Measurements from ENCODE around the gene NCOA5. TPM values are rescaled to one million over a fixed set of nuclear protein-coding genes. Genes with fewer than 3 reads are reported as not detected.

The NCOA5 gene
- polyA plus RNA-seq, 1 donor (not counting 4 experiments of a cell fraction or from before 2014, with no cell fraction given), result 17.6 TPM

DNA sequence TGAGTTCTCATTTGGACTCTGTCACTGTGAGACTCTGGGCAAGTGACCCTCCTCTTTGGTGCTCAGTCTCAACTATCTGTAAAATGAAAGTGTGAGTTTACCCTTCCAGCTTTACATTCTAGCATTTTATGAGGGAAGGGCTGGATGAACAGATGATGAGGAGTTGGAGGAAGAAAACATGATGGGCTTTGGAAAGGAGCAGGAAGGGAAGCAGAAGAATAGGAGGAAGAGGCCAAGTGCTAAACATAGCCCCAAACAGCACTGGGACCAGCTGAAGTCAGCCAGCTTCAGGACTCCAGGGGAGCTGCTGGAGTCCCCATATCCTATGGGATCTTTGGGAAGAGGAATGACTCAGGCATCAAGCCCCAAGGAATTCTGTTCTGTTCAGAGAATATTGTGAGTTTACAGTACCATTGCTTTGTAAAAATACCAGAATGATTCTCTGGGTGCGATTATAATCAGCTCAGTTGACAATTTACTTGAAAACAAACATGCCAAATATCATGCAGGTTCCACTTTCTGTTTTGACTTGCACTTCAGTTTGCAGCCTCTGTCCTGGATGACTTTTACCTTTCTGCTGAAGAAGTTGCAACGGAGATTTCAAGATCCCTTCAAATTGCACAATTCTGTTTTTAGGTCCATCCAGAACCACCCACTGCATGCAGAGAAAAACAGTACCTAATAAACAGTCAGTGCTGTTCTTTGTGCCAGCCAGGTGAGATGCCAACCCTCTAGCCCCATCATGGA, 31.6 kb upstream of the NCOA5 start:
- Histone ChIP-seq H2AFZ (ENCODE audit: control insufficient read depth, low read length) (no peak overlapping the region), H3K79me2 (ENCODE audit: control insufficient read depth, insufficient read depth, low read length) (no peaks in the 10 kb centered on the region), H3K4me2 (ENCODE audit: control insufficient read depth, extremely low read depth, insufficient read depth, low read depth, low read length) (no peak overlapping the region), H3K9me1 (ENCODE audit: control insufficient read depth, extremely low read depth, insufficient read depth, low read length) (peaks cover 2% of the 10 kb centered on the region), H3K4me1 (ENCODE audit: control insufficient read depth, extremely low read depth, insufficient read depth, low read length) (peaks cover 10% of the 10 kb centered on the region), H3K9ac (ENCODE audit: control insufficient read depth, extremely low read depth, insufficient read depth, low read length) (no peak overlapping the region), H3K27me3 (ENCODE audit: control insufficient read depth, extremely low read depth, insufficient read depth, low read length) (no peaks in the 10 kb centered on the region), H3K36me3 (ENCODE audit: control insufficient read depth in 2 of 2, extremely low read depth in 1 of 2, insufficient read depth in 2 of 2, low read length in 2 of 2) (peaks cover 0 to 1% of the 10 kb centered on the region in 2 experiments), H3K4me3 (ENCODE audit: control insufficient read depth in 2 of 3, extremely low read depth in 1 of 3, insufficient read depth in 2 of 3, low read depth in 1 of 3, low read length in 3 of 3) (no peak overlapping the region), H3K27ac (ENCODE audit: control insufficient read depth, insufficient read depth, low read length) (no peak overlapping the region), H3K9me3 (ENCODE audit: control insufficient read depth, low read depth, low read length) (no peaks in the 10 kb centered on the region), H4K20me1 (ENCODE audit: control insufficient read depth, extremely low read depth, insufficient read depth, low read length) (no peaks in the 10 kb centered on the region)
- FAIRE-seq (no peak), DNase-seq (ENCODE audit: low read depth, low spot score) (no peak)
- dilution Hi-C loops (cut with MboI; ENCODE audit: extremely low pct_ligation_motif_present, low sequenced_read_pairs), result no loop called here
- TF ChIP-seq EZH2 (IDR thresholded peaks at IDR 0.05; ENCODE audit: low read length), result no peak
- TF ChIP-seq, protein P1, sequence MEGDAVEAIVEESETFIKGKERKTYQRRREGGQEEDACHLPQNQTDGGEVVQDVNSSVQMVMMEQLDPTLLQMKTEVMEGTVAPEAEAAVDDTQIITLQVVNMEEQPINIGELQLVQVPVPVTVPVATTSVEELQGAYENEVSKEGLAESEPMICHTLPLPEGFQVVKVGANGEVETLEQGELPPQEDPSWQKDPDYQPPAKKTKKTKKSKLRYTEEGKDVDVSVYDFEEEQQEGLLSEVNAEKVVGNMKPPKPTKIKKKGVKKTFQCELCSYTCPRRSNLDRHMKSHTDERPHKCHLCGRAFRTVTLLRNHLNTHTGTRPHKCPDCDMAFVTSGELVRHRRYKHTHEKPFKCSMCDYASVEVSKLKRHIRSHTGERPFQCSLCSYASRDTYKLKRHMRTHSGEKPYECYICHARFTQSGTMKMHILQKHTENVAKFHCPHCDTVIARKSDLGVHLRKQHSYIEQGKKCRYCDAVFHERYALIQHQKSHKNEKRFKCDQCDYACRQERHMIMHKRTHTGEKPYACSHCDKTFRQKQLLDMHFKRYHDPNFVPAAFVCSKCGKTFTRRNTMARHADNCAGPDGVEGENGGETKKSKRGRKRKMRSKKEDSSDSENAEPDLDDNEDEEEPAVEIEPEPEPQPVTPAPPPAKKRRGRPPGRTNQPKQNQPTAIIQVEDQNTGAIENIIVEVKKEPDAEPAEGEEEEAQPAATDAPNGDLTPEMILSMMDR (optimal IDR thresholded peaks at IDR 0.05 in 1 of 3, IDR thresholded peaks at IDR 0.05 in 1 of 3, conservative IDR thresholded peaks at IDR 0.05 in 1 of 3; ENCODE audit: extremely low read depth in 1 of 3, insufficient read depth in 2 of 3, low read length in 3 of 3), result no peak

DNA sequence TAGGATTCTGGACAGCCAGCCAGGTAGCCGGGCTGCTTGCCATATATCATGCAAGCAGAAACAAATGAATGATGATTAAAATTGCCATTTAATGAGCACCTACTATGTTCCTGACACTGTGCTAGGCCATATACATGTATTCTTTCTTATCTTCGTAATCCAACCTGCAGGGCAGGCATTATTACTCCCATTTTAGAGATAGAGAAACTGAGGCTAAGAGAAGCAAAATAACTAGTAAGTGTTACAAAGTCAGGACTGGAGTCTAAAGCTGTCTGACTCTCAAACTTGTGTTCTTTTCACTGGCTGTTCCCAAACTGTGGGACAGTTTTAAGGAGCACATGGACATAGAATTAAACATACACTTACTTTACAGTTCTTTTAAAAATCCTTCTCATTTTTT, 30.4 kb upstream of the NCOA5 start:
- FAIRE-seq (no peak), DNase-seq (ENCODE audit: low read depth, low spot score) (no peak)
- Histone ChIP-seq H3K36me3 (ENCODE audit: control insufficient read depth in 2 of 2, extremely low read depth in 1 of 2, insufficient read depth in 2 of 2, low read length in 2 of 2) (peaks cover 0 to 1% of the 10 kb centered on the region in 2 experiments), H3K4me3 (ENCODE audit: control insufficient read depth in 2 of 3, extremely low read depth in 1 of 3, insufficient read depth in 2 of 3, low read depth in 1 of 3, low read length in 3 of 3) (no peak overlapping the region), H3K9ac (ENCODE audit: control insufficient read depth, extremely low read depth, insufficient read depth, low read length) (no peak overlapping the region), H3K9me3 (ENCODE audit: control insufficient read depth, low read depth, low read length) (no peaks in the 10 kb centered on the region), H3K79me2 (ENCODE audit: control insufficient read depth, insufficient read depth, low read length) (no peaks in the 10 kb centered on the region), H4K20me1 (ENCODE audit: control insufficient read depth, extremely low read depth, insufficient read depth, low read length) (no peaks in the 10 kb centered on the region), H2AFZ (ENCODE audit: control insufficient read depth, low read length) (no peak overlapping the region), H3K4me2 (ENCODE audit: control insufficient read depth, extremely low read depth, insufficient read depth, low read depth, low read length) (no peak overlapping the region), H3K9me1 (ENCODE audit: control insufficient read depth, extremely low read depth, insufficient read depth, low read length) (peaks cover 2% of the 10 kb centered on the region), H3K27ac (ENCODE audit: control insufficient read depth, insufficient read depth, low read length) (no peak overlapping the region), H3K27me3 (ENCODE audit: control insufficient read depth, extremely low read depth, insufficient read depth, low read length) (no peaks in the 10 kb centered on the region), H3K4me1 (ENCODE audit: control insufficient read depth, extremely low read depth, insufficient read depth, low read length) (peaks cover 10% of the 10 kb centered on the region)
- dilution Hi-C loops (cut with MboI; ENCODE audit: extremely low pct_ligation_motif_present, low sequenced_read_pairs), result no loop called here
- no peak for TF ChIP-seq EZH2 (IDR thresholded peaks at IDR 0.05; ENCODE audit: low read length)
- TF ChIP-seq, protein P1 (optimal IDR thresholded peaks at IDR 0.05 in 1 of 3, IDR thresholded peaks at IDR 0.05 in 1 of 3, conservative IDR thresholded peaks at IDR 0.05 in 1 of 3; ENCODE audit: extremely low read depth in 1 of 3, insufficient read depth in 2 of 3, low read length in 3 of 3), result no peak
